Measurements from ENCODE around the gene HOATZ.

DNA sequence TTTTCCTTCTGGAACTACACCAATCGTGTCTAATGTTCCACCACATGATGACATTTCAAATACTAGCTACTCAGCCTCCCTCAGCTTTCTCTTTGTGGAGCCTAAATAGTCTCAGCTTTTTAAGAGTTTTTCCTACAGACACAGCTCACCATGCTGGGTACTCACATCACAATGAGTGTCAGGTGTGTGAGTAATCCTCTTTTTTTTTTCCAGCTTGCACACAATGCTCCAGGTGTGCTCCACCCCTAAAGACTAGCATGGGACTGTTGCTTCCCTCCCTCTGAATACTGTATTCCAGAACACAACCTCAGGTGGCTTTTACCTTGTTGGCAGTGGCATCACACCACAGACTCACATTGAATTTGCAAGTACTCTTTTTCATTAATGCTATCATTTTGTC is 14.1 kb upstream of the HOATZ start:
- TF ChIP-seq, protein P1, sequence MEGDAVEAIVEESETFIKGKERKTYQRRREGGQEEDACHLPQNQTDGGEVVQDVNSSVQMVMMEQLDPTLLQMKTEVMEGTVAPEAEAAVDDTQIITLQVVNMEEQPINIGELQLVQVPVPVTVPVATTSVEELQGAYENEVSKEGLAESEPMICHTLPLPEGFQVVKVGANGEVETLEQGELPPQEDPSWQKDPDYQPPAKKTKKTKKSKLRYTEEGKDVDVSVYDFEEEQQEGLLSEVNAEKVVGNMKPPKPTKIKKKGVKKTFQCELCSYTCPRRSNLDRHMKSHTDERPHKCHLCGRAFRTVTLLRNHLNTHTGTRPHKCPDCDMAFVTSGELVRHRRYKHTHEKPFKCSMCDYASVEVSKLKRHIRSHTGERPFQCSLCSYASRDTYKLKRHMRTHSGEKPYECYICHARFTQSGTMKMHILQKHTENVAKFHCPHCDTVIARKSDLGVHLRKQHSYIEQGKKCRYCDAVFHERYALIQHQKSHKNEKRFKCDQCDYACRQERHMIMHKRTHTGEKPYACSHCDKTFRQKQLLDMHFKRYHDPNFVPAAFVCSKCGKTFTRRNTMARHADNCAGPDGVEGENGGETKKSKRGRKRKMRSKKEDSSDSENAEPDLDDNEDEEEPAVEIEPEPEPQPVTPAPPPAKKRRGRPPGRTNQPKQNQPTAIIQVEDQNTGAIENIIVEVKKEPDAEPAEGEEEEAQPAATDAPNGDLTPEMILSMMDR (optimal IDR thresholded peaks at IDR 0.05 in 1 of 3, IDR thresholded peaks at IDR 0.05 in 1 of 3, conservative IDR thresholded peaks at IDR 0.05 in 1 of 3; ENCODE audit: extremely low read depth in 1 of 3, insufficient read depth in 2 of 3, low read length in 3 of 3) = no peak
- TF ChIP-seq EZH2 (IDR thresholded peaks at IDR 0.05; ENCODE audit: low read length) = no peak
